Measurements from ENCODE around the gene APOL6. TPM values are rescaled to one million over a fixed set of nuclear protein-coding genes. Genes with fewer than 3 reads are reported as not detected.
"Not testable (repeated sequence)": the region's sequence is repeated elsewhere in the genome, so short reads cannot be mapped to it uniquely, and the experiment has no call there.

Gene APOL6
- polyA plus RNA-seq, 3 donors: 3.0 to 4.2 (median 3.6) TPM

GRCh38 chr22:35612903-35613302, 35.3 kb upstream of the APOL6 start:
- no peak for DNase-seq (ENCODE audit: extremely low read depth in 1 of 11, low read depth in 9 of 11, low spot score in 4 of 11)

GRCh38 chr22:35614404-35614803, 33.8 kb upstream of the APOL6 start:
- DNase-seq (ENCODE audit: extremely low read depth in 1 of 11, low read depth in 9 of 11, low spot score in 4 of 11): no peak

- DNase-seq (ENCODE audit: extremely low read depth in 1 of 11, low read depth in 9 of 11, low spot score in 4 of 11): no peak
Measured at GRCh38 chr22:35615156-35615555, 33.1 kb upstream of the APOL6 start.

GRCh38 chr22:35616043-35616442, 32.2 kb upstream of the APOL6 start:
- no peak for DNase-seq (ENCODE audit: extremely low read depth in 1 of 11, low read depth in 9 of 11, low spot score in 4 of 11)

GRCh38 chr22:35617137-35617755, 31.0 kb upstream of the APOL6 start, which contains the start of gene MB:
Gene MB, minus strand, starts transcription at chr22:35617329. Its CDS starts 72 bp downstream, at chr22:35617257.
- no peak for DNase-seq (ENCODE audit: extremely low read depth in 1 of 11, low read depth in 9 of 11, low spot score in 4 of 11)

- no peak for DNase-seq (ENCODE audit: extremely low read depth in 1 of 11, low read depth in 9 of 11, low spot score in 4 of 11)
Measured at GRCh38 chr22:35618427-35619223, 29.6 kb upstream of the APOL6 start.

- no peak for DNase-seq (ENCODE audit: extremely low read depth in 1 of 11, low read depth in 9 of 11, low spot score in 4 of 11)
Measured at GRCh38 chr22:35619336-35620094, 28.7 kb upstream of the APOL6 start.

DNA sequence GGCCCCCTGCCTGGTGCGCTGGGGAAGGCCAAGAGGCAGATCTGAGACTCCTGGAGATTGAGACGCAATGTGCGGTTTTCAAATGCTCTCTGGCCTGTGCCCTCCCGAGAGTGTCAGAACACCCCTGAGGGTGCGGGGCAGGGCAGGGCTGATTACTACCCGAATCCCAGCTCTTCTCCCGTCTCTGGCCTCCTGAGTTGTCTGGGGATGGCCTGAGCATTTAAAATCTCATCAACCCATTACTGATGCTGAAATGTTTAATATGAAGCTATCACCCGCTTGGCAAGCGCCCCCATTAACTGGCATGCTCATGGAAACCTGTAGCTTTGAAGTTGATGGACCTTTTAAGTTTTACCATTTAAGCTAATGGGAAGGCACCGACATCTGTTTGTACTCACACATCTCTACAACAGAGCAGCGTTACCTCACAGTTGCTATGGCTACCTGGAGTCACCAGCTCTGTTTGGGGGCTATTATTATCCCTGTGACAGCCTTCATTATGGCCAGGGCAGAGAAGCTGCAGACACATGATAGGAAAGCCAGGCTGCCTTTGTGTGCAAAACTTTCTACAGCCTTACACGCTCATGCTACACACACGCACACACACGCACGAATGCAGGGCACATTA, 27.5 kb upstream of the APOL6 start:
- DNase-seq (ENCODE audit: extremely low read depth in 1 of 11, low read depth in 9 of 11, low spot score in 4 of 11): peak in 4 of 11 donors; percentile 43 to 76 (median 56)

GRCh38 chr22:35621451-35621850, 26.8 kb upstream of the APOL6 start:
- DNase-seq (ENCODE audit: extremely low read depth in 1 of 11, low read depth in 9 of 11, low spot score in 4 of 11): no peak

DNA sequence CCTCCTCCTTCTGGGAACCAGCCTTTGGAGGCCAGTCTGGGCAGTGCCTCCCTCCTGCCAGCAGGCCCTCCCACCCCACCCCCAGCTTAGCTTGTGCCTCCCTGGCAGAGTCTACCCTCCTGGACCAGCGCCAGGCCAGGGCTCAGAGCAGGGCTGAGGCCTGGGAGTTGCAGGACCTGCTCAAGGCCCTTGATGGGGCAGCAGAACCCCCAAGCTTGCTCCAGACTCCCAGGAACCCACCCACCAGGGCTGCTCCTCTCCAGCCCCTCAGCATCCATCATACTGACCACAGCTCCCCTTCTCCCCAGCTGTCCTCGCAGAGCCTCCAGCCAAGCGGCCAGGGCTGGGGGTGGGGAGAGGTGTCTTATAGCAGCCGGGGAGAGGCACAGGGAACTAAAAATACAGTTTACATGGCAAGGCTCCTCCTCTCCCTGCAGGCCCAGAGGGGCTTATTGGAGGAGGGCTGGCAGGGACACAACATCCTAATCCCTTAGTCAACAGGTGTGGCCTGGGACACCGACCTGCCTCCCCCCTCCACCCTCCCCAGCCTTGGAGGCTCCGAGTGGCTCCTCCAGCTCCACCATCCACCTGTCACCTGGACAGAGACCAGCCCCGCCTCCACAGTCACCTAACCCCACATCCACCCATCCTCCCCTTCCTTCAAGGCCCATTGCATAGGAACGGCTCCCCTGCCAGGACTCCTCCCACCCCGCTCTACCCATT, 25.9 kb upstream of the APOL6 start:
- DNase-seq (ENCODE audit: extremely low read depth in 1 of 11, low read depth in 9 of 11, low spot score in 4 of 11): no peak

DNA sequence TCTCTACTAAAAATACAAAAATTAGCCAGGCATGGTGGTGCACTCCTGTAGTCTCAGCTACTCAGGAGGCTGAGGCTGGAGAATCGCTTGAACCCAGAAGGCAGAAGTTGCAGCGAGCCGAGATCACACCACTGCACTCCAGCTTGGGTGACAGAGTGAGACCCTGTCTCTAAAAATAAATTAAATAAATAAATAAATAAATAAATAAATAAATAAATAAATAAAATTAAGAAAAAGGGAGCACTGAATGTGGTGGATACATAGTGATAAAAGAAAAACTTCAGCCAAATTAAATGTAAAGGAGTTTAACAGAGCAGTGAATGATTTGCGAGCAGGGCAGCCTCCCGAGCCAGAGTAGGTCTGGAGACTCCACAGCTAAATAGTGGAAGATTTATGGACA, 24.4 kb upstream of the APOL6 start:
- not testable (repeated sequence) for DNase-seq (ENCODE audit: extremely low read depth in 1 of 11, low read depth in 9 of 11, low spot score in 4 of 11)

GRCh38 chr22:35624547-35624946, 23.7 kb upstream of the APOL6 start:
- no peak for DNase-seq (ENCODE audit: extremely low read depth in 1 of 11, low read depth in 9 of 11, low spot score in 4 of 11)

- no peak for DNase-seq (ENCODE audit: extremely low read depth in 1 of 11, low read depth in 9 of 11, low spot score in 4 of 11)
Measured at GRCh38 chr22:35625763-35626432, 22.3 kb upstream of the APOL6 start.

- peak in 6 of 11 donors; percentile 59 to 80 (median 74) for DNase-seq (ENCODE audit: extremely low read depth in 1 of 11, low read depth in 9 of 11, low spot score in 4 of 11)
Measured at GRCh38 chr22:35627267-35628041, 20.8 kb upstream of the APOL6 start.

GRCh38 chr22:35628732-35629131, 19.5 kb upstream of the APOL6 start:
- no peak for DNase-seq (ENCODE audit: extremely low read depth in 1 of 11, low read depth in 9 of 11, low spot score in 4 of 11)

- no peak for DNase-seq (ENCODE audit: extremely low read depth in 1 of 11, low read depth in 9 of 11, low spot score in 4 of 11)
Measured at GRCh38 chr22:35629406-35630216, 18.6 kb upstream of the APOL6 start.

DNA sequence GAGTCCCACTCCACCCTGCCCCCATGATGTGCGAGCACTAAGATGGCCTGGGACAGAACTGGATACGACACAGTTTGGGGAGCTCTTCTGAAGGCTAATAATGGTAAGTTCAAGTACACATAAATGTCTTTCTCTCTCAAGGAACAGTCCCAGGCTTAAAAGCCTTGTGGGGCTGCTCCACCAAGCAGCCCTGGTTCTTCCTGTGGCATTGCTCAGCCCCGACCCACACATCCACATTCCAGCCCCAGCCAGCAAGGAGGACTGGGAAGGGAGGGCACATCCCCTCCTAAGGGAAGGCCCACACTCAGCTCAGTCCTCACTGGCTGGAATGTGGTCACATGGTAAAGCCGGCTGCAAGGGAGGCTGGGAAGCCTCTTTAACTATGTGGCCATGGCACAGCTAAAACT, 17.9 kb upstream of the APOL6 start:
- no peak for DNase-seq (ENCODE audit: extremely low read depth in 1 of 11, low read depth in 9 of 11, low spot score in 4 of 11)

Measured in renal cortex interstitium (tissue), 11 donors.